GM12874 (cell line): Measurements from ENCODE around the gene AARS2.

Experiments
- CTCF ChIP-seq: IDR thresholded peaks from 2 replicates; pipeline ENCODE4 v1.5.1; 2011; ENCODE audit warnings: low read depth, mild to moderate bottlenecking, control low read depth, low read length, moderate library complexity; ENCODE audit not compliant: insufficient read depth

The AARS2 gene

GRCh38 chr6:44284867-44285266, 28.3 kb downstream of the AARS2 start:
- no peak for TF ChIP-seq CTCF

GRCh38 chr6:44284121-44284520, 29.0 kb downstream of the AARS2 start:
- no peak for TF ChIP-seq CTCF

GRCh38 chr6:44278774-44279697, 34.1 kb downstream of the AARS2 start:
- no peak for TF ChIP-seq CTCF

- TF ChIP-seq CTCF: no peak
Observed at GRCh38 chr6:44278315-44278714, 34.8 kb downstream of the AARS2 start.

- no peak for TF ChIP-seq CTCF
Observed at GRCh38 chr6:44277763-44278162, 35.4 kb downstream of the AARS2 start.

GRCh38 chr6:44276667-44277640, 36.2 kb downstream of the AARS2 start:
- TF ChIP-seq CTCF: no peak
